GM19452 (cell line): ENCODE data around the gene KIZ.
"Not testable (repeated sequence)": the region's sequence is repeated elsewhere in the genome, so short reads cannot be mapped to it uniquely, and the experiment has no call there.

Source experiments
- ATAC-seq: cut with Tn5 transposase; IDR thresholded peaks from one replicate; pipeline ENCODE4 v1.9.1; 2021; ENCODE audit not compliant: unreplicated experiment

KIZ gene

DNA sequence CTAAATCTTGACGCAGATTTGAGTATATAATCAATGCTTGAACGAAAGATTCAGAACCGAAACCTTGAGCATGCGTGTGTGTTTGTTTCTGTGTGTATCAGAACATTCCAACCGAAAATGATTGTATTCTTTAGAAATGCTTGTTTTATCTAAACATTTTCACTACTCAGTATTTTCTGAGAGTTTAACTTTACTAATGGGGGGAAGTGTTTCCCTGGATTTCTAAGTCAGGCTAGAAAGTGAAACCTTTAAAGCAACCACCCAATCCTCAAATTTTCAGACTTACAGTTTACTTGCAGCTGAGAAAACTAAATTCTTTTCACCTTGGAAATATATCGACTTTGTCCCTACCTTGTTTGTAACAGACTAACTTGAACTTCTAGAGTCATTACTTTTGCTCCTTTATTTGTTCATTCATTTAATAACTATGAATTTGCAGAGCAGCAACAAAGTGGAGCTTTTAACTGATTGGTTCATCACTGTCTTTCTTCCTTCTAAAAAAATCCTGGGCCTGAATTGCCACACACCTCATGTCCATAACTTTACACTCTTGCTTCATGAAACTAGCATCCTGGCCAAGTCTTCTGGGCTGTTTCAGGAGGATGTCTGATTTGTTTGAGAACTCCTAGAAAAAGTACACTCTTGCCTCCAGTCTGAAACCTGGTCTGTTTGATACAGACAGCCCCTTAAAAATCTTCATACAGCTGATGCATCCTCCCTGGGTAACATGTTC lies 99.5 kb downstream of the KIZ start:
- ATAC-seq = no peak

DNA sequence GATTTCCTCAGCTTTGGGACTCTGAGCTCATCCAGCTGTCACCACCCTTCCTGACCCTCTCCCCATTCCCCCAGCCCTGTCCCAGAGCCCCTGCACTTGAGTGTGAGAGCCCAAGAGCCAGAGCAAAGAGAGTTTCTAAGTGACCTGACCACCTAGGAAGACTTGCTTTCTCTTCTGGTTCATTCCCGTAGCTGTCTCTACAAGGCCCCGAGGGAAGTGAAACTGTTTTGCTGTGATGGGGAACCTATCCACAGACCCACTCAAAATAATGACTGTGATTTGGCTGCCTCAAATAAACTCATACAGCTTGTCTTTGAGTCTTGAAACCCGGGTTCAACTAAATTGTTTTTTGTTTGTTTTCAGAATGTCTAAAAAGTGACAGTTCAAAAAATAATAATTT lies 102.6 kb downstream of the KIZ start:
- ATAC-seq = peak; percentile 95

DNA sequence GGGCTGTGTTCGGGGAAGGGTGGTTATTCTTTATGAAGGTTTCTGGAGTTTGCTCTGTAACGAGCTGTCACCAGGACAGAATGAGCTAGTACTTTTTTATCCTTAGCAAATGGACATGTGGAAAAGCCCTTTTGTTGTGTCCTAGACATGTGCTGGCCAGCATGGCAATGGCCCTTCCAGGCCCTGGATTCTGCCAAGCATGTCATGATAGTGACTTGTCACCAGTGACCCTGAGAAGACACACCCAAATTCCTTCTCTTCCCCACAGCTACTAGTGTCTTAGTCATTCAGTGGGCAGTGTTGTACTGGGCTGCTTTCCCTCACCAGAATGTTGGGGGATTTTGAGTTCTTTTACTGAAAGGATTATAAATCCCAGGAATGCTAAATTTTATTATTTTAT lies 103.3 kb downstream of the KIZ start:
- ATAC-seq = no peak

DNA sequence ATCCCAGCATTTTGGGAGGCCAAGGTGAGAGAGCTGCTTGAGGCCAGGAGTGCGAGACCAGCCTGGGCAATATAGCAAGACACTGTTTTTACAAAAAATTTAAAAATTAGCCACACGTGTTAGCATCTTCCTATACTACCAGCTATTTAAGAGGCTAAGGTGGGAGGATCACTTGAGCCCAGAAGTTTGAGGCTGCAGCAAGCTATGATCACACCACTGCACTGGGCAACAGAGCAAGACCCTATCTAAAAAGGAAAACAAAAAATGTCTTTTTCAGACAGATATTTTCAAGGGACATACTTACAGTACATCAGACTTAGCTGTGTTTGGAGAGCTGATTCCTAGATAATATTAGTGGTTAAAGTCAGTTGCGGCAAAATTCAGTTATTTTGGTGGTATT lies 104.3 kb downstream of the KIZ start:
- no peak for ATAC-seq

DNA sequence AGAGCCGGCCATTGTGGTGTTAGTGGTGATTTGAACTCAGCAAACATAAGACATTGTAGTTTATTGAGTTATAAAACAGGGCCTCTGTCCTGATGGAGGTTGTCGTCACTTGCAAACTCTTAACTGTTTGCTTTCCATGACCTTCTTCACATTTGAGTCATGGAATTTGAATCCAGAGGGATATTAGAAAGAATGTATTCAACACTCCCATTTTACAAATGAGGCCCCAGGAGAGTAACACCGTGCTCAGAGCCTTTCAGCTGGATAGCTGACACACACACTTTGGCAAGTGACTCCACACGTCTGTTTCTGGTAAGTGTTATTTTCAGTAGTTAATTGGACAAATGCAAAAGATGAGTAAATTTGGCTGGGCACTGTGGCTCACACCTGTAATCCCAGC lies 104.8 kb downstream of the KIZ start:
- no peak for ATAC-seq

DNA sequence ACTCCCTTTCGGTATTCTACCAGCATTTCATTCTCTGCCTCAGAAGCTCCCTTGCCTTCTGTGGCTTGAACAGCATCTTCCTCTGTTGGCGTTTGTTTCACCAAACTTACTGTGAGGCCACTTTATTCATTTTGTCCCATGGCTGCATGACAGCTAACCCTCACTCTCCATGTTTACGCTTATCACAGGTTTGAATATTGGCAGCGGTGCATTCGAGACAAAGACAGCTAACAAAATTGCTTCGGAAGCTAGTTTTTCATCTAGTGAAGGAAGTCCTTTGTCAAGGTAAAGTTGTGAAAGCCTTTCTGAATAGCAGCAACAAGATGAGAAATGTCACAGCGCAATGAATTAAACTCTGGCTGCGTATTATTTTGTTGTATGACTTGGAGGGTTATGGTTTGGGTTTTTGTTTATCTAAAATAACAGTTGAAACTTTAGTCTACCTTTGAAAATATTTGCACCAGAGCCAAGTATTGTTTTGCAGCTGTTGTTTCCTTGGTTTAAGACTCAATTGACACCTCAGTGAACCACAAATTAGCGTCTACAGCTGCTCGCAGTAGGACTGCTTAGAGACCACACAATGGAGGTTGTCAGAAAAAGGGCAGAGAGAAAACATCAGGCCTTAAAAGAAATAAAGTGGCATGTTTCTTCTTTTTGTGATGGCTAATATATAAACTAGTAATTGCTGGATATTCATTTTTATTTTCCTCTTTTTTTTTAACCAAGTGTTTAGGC lies 106.8 kb downstream of the KIZ start:
- no peak for ATAC-seq

GRCh38 chr20:21234324-21234723 lies 108.4 kb downstream of the KIZ start:
- no peak for ATAC-seq

GRCh38 chr20:21234806-21235483 lies 109.1 kb downstream of the KIZ start:
- ATAC-seq = no peak

- ATAC-seq = no peak
Measured at GRCh38 chr20:21235484-21236445, 109.9 kb downstream of the KIZ start.

GRCh38 chr20:21237956-21238799 lies 112.3 kb downstream of the KIZ start:
- ATAC-seq = no peak

DNA sequence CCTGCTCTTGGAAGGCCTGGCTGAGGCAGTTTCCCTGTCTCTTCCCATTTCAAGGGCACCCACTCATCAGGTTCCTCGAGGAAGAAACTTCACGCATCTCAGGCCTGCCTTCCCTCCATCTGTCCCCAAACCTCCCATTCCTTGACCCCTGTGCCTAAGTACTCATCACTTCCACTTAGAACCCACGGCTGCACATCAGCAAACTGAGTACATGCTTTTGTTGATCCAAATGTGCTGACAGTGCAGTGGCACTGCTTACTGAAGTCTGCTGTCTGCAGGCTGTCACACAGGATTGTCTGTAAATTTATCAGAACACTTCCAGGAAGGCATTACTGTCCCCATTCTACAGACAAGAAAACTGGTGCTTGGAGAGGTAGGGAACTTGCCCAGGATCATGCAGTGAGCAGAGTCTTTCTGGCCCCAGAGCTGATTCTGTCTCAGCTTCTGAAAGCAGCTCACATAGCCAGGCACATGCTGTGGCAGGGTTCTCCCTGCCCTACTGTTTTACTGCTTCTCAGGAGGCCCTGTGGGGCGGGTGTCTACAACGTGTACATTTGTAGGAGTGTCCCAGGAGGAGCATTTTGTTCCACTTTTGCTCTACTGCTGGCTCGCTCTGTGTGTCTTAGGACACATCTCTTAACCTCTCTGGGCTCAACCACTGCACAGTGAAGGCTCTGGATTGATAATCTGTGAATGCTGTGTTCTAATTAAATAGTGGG lies 113.1 kb downstream of the KIZ start:
- no peak for ATAC-seq

DNA sequence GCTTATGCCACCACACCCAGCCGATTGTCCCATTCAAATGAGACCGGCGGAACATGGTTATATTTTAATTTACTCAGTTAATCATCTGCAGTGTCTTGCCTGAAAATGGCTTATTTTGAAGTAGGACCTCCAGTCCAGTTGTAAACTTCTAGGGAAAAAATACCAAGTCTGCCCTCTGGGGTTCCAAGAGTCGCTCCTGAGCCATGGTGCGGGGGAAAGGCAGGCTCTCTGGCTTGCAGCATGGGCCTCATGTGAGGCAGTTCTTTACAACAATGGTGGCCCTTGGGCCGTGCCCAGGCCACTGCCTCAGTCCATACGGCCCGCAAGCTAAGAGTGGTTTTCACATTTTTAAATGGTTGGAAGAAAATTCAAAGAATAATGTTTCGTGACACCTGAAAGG lies 114.5 kb downstream of the KIZ start:
- no peak for ATAC-seq

DNA sequence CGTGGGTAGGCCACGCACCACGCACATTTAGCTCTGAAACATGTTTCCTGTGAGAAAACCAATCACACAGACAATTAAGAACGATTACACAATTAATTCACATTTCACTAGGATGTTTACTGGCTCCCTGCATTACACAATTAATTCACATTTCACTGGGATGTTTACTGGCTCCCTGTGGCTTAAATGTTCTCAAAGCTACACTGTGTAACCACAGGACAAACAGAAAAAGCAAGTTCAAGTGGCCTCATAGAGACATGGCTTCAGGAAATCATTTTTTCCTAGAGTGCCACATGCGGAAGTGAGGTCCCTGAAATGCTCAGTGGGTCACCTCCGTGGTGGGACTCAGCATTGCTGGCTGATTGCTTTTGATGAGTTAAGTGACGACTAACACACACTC lies 115.5 kb downstream of the KIZ start:
- ATAC-seq = no peak

GRCh38 chr20:21243811-21244210 lies 117.9 kb downstream of the KIZ start:
- no peak for ATAC-seq

DNA sequence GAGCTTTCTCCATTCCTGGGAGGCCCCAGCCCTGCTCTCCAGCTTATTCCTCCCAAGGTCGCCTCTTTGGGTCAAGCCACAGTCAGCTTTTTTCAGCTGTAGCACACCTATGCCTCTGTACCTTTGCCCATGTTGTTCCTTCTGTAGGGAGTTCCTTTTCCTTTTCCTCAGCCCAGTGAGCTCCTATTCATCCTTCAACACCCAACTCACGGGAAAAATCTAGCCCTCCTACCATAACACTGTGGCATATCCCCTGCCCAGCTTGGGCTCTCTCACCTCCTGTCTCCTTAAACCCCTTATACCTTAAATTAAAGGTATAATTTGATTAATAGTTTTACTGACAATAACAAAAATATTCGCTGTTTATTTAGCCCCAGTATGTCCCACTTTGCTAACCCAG lies 118.9 kb downstream of the KIZ start:
- no peak for ATAC-seq

DNA sequence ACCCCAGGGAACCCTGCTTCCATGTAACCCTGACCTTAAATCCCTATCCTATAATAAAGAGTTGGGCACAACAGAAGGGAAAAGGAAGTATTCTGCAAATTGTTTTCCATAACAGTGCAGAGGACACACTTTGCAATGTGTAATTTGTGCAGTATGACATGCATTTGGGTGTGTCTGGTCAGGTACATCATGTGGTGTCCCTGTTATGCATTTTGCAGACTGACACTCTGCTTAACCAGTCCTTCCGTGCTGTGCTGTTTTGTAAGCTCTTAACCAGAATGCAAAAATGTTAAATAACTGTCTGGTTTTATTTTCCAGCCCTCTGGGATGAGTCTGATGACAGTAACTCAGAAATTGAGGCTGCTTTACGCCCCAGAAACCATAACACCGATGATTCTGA lies 120.3 kb downstream of the KIZ start:
- ATAC-seq = no peak

DNA sequence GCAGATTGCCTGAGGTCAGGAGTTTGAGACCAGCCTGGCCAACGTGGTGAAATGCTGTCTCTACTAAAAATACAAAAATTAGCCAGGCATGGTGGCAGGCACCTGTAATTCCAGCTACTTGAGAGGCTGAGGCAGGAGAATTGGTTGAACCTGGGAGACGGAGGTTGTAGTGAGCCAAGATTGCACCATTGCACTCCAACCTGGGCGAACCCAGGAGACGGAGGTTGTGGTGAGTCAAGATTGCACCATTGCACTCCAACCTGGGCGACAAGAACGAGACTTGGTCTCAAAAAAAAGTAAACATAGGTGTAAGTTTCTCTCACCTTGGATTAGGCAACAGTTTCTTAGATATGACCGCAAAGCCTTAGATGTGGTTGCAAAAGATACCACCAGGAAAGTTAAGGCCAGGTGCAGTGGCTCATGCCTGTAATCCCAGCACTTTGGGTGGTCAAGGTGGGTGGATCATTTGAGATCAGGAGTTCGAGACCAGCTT lies 121.8 kb downstream of the KIZ start:
- not testable (repeated sequence) for ATAC-seq

DNA sequence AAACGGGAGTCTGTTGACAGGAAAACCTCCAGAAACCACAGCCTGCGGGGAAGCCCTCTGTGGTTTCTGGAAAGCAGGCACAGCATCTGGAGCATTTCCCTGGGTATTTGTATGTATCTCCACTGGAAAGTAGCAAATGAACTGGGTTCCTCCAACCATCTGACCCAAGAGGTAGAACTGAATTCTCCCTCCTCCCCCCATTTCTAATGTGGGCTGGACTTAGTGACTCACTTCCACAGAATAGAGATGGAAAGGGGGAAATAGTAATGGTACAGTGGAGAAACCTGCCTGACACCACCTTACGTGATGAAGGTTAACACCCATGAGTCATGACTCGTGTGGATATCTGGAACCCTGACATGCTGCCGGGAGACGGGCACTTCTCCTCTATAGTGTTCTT lies 125.4 kb downstream of the KIZ start:
- ATAC-seq = no peak

DNA sequence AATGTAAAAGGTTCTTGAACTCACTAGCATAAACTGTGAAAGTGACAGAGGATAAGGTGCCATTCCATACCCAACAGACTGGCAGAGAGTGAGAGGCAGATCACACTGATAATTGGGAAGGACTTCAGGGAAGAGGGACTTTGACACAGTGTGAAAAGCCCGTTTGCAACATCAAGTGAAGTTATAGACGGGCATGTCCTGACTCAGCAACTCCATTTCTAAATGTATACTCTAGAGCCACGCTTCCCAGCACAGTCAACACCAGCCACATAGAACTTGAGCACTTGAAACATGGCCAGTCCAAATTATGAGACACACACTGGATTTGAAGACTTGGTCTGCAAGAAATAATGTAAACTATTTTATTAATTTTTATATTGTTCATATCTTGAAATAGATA lies 131.3 kb downstream of the KIZ start:
- no peak for ATAC-seq
